K562 (cell line): ENCODE results near the gene BCAS3. TPM values are rescaled to one million over a fixed set of nuclear protein-coding genes. Genes with fewer than 3 reads are reported as not detected.

Source experiments
- ATAC-seq: fragments of 200-7000 bp; cut with Tn5 transposase; 3 replicates; pipeline ENCODE4 v1.9.1; 2020; ENCODE audit warnings: moderate library complexity
- BruUV-seq: library from RNA; stranded (reverse); fragments of 400-500 nt; replicated peaks from 2 replicates; lab custom pipeline; 2021; lab: Mats Ljungman, UMichigan
- CTCF ChIA-PET: fragments of 300-600 bp; formaldehyde crosslinking; extraction: SDS; loops from one replicate; lab custom pipeline; 2021; ENCODE audit warnings: low intra/inter-chr PET ratio; lab: Yijun Ruan, JAX
- POLR2A ChIA-PET: fragments of 300-600, 350-650 bp; sonication (Branson Sonifier 250); formaldehyde crosslinking; extraction: SDS; loops from one replicate; lab custom pipeline; 2021; ENCODE audit warnings: antibody characterized with exemption, inconsistent platforms; lab: Yijun Ruan, JAX
- DNase-seq, 4 experiments: peaks; one replicate each; pipeline versions ENCODE4 v3.0.0 to v3.0.0-alpha.2; 2011 to 2018; ENCODE audit warnings: low spot score in 3 of 4, mixed read lengths in 3 of 4; ENCODE audit errors: extremely low read depth in 1 of 4
- FAIRE-seq: peaks from 2 replicates; lab custom pipeline; 2011; peaks lifted over from hg19 to GRCh38; lab: Jason Lieb, UNC
- H2AFZ ChIP-seq: 2 replicates; pipeline ENCODE4 v1.6.0; 2011; ENCODE audit warnings: low read depth, low read length, control low read depth, inconsistent platforms
- H3K27ac ChIP-seq: fragments of 200-600 bp; 3 replicates; pipeline ENCODE4 v1.8.0; 2011; ENCODE audit warnings: low read depth, mild to moderate bottlenecking, control low read depth, inconsistent platforms, low read length, moderate library complexity, mixed read lengths; ENCODE audit errors: extremely low read depth
- H3K27me3 ChIP-seq, 2 experiments: fragments of 300-600 bp in 1 of 2; 2 replicates in 1 of 2; 3 replicates in 1 of 2; pipeline versions ENCODE4 v1.6.0 to v1.8.0; 2011; ENCODE audit warnings: inconsistent platforms in 2 of 2, low read length in 2 of 2, mild to moderate bottlenecking in 1 of 2, mixed read lengths in 1 of 2, moderate library complexity in 1 of 2; ENCODE audit not compliant: control insufficient read depth in 2 of 2, insufficient read depth in 2 of 2
- H3K36me3 ChIP-seq: fragments of 300-600 bp; 3 replicates; pipeline ENCODE4 v1.8.0; 2011; ENCODE audit warnings: mild to moderate bottlenecking, low read length, inconsistent platforms; ENCODE audit not compliant: control insufficient read depth, insufficient read depth
- H3K4me1 ChIP-seq, 2 experiments: fragments of 200-600 bp in 1 of 2; replicated peaks in 1 of 2; 2 replicates in 1 of 2; 3 replicates in 1 of 2; pipeline versions ENCODE4 v1.5.1 to v1.8.0; 2011; ENCODE audit warnings: inconsistent platforms in 2 of 2, low read length in 2 of 2, mild to moderate bottlenecking in 1 of 2, mixed read lengths in 1 of 2, moderate library complexity in 1 of 2; ENCODE audit not compliant: control insufficient read depth in 2 of 2, insufficient read depth in 2 of 2
- H3K4me2 ChIP-seq: 2 replicates; pipeline ENCODE4 v1.6.1; 2011; ENCODE audit warnings: low read length, control low read depth, inconsistent platforms, mixed read lengths; ENCODE audit not compliant: insufficient read depth
- H3K4me3 ChIP-seq: fragments of 200-600 bp; sonication (generic), shearing (Covaris generic); 2 replicates; pipeline ENCODE4 v1.5.1; 2016; ENCODE audit warnings: control low read depth, inconsistent platforms
- H3K79me2 ChIP-seq: fragments of 200-600 bp; 3 replicates; pipeline ENCODE4 v1.8.0; 2011; ENCODE audit warnings: low read length, inconsistent platforms; ENCODE audit not compliant: control insufficient read depth, insufficient read depth
- H3K9ac ChIP-seq, 2 experiments: 2 replicates each; pipeline versions ENCODE4 v1.6.0 to v1.6.1; 2011; ENCODE audit warnings: low read depth in 2 of 2, low read length in 2 of 2, control low read depth in 1 of 2, inconsistent platforms in 1 of 2, mild to moderate bottlenecking in 1 of 2, mixed read lengths in 1 of 2; ENCODE audit not compliant: insufficient read depth in 1 of 2
- H3K9me1 ChIP-seq: one replicate; pipeline ENCODE4 v1.6.0; 2011; ENCODE audit warnings: inconsistent platforms, mild to moderate bottlenecking, low read length, moderate library complexity; ENCODE audit not compliant: control insufficient read depth, insufficient read depth
- H3K9me3 ChIP-seq: replicated peaks from 2 replicates; pipeline ENCODE4 v1.5.1; 2011; ENCODE audit warnings: low read depth, low read length, inconsistent platforms; ENCODE audit not compliant: control insufficient read depth, insufficient read depth
- H4K20me1 ChIP-seq: replicated peaks from 2 replicates; pipeline ENCODE4 v1.6.1; 2011; ENCODE audit warnings: low read length, inconsistent platforms, mixed read lengths; ENCODE audit not compliant: control insufficient read depth, insufficient read depth
- BRD9 ChIP-seq: fragments of 450-650 bp; IDR thresholded peaks from 2 replicates; pipeline ENCODE4 v1.6.1; 2018; ENCODE audit warnings: low read depth; ENCODE audit not compliant: partially characterized antibody
- ZBTB11 ChIP-seq, 3 experiments: fragments of 200-800 bp in 1 of 3; fragments of 250-450 bp in 1 of 3; fragments of 450-650 bp in 1 of 3; sonication (Bioruptor Pico) in 1 of 3; sonication (Bioruptor generic) in 1 of 3; formaldehyde crosslinking in 1 of 3; IDR thresholded peaks; 2 replicates each; pipeline versions ENCODE4 v1.6.1 to v1.8.0; 2016 to 2022; ENCODE audit warnings: mild to moderate bottlenecking in 2 of 3, missing genetic modification characterization in 2 of 3, missing compliant biosample characterization in 1 of 3, moderate library complexity in 1 of 3
- WGBS: fragments of 100-300 bp; shearing (Covaris generic); methylation state at CpG from one replicate; pipeline ENCODE4 v1.1.6; 2016; ENCODE audit warnings: low coverage, mixed read lengths; ENCODE audit not compliant: insufficient coverage; ENCODE audit errors: missing lambda C conversion rate; 5-methylcytosine and 5-hydroxymethylcytosine counted together
- in situ Hi-C: fragments of 300-500 bp; cut with MboI; formaldehyde crosslinking; loops from 4 replicates; pipeline ENCODE4 v1.15.0; 2018; ENCODE audit warnings: inconsistent platforms, mixed read lengths
- intact Hi-C: fragments of 100-400 bp; cut with micrococcal nuclease; formaldehyde crosslinking; loops from 2 replicates; pipeline ENCODE4 v1.14.2; 2022
- polyA plus RNA-seq, 8 experiments: library from polyadenylated mRNA; depleted of rRNA in 4 of 8; stranded (reverse) in 5 of 8; unstranded in 3 of 8; fragments of >200 nt; fragmentation: Nextera tagmentation in 2 of 8; fragmentation: Illumina TruSeq in 1 of 8; extraction: Ambion mirVana in 2 of 8; extraction: Trizol in 1 of 8; gene quantifications; 2 replicates each; pipeline versions ENCODE4 v1.2.1 to v1.2.3, GENCODE V29; 2011 to 2014; ENCODE audit warnings: inconsistent platforms in 1 of 8, missing spikeins in 1 of 8
- total RNA-seq, 7 experiments: library from RNA; depleted of rRNA in 6 of 7; stranded (reverse); fragments of >200 nt in 6 of 7; fragmentation: Illumina TruSeq in 2 of 7; extraction: Trizol in 2 of 7; gene quantifications; 2 replicates each; pipeline versions ENCODE4 v1.2.1 to v1.2.3, GENCODE V29; 2011 to 2021; ENCODE audit warnings: low replicate concordance in 1 of 7

BCAS3 gene
- total and polyA plus RNA-seq, 9 of the 15 experiments (the other 6 are each of a cell fraction or from before 2014, with no cell fraction given) = 1.9 to 5.5 (median 3.5) TPM

- DNase-seq (no peak), FAIRE-seq (no peak), ATAC-seq (no peak)
- in situ Hi-C loops (no loop called here), intact Hi-C loops (no loop called here)
- no peaks in the 10 kb centered on the region for H3K36me3 ChIP-seq
- ChIA-PET POLR2A (no interaction called here), CTCF (no interaction called here)
- no peak overlapping the region for H2AFZ ChIP-seq
- no peak overlapping the region for H3K4me3 ChIP-seq
- H3K27me3 ChIP-seq = peaks cover 10 to 59% of the 10 kb centered on the region in 2 experiments; a peak in 3 of 5 replicates
- H3K4me1 ChIP-seq = peaks cover 0 to 34% of the 10 kb centered on the region in 2 experiments; a peak in 2 of 5 replicates
- no peak overlapping the region for H3K27ac ChIP-seq
- BruUV-seq = no TSS peak
- no peaks in the 10 kb centered on the region for H3K79me2 ChIP-seq
- no peaks in the 10 kb centered on the region for H3K9me3 ChIP-seq
- H3K4me2 ChIP-seq = no peak overlapping the region
- peak in 1 of 3 experiments; percentile 94; a peak in 2 of 6 replicates for TF ChIP-seq ZBTB11 (CRISPR knock-in tag; IDR thresholded peaks at IDR 0.05)
- TF ChIP-seq BRD9 = no peak
- no peaks in the 10 kb centered on the region for H4K20me1 ChIP-seq
- 0% methylated on average over 8 of the region's 8 CpGs for WGBS
- H3K9me1 ChIP-seq = no peaks in the 10 kb centered on the region
- no peak overlapping the region for H3K9ac ChIP-seq
Measured at GRCh38 chr17:61406971-61407911, 729.6 kb downstream of the BCAS3 start.
